ENCODE results near the gene CBFA2T3. TPM values are rescaled to one million over a fixed set of nuclear protein-coding genes. Genes with fewer than 3 reads are reported as not detected.

CBFA2T3 gene
- total RNA-seq, 4 donors from 2014 or later: 0.95 to 7.3 (median 3.3) TPM

DNA sequence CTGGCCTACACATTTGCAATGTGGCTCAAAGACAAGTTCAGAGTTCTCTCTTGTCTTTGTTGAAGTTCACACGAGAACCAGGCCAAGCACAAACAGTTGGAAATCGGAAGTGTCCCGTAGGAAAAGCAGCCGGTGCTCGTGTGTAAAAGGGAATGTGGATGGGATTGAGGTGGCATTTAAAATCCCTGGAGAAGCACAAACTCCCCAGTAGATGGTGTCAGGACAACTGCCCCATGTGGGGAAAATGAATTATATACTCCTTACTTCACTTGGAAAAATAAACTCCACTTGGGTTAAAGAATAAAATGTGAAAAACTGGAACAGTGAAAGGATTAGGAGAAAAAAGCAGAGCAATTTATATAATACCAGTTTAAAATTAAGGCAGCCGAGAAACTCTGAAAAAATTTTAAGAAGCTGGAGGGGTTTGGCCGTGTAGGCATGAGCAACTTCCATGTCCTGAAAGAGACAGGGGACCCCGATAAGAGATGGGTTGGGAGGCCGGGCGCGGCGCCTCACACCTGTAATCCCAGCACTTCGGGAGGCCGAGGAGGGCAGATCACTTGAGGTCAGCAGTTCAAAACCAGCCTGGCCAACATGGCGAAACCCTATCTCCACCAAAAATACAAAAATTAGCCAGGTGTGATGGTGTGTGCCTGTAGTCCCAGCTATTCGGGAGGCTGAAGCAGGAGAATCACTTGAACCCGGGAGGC lies 28.1 kb downstream of the CBFA2T3 start:
- no peaks in the 10 kb centered on the region for H3K36me3 ChIP-seq
- H3K4me1 ChIP-seq: no peaks in the 10 kb centered on the region
- no peak for ATAC-seq
- no peak overlapping the region for H3K27ac ChIP-seq
- peaks cover 0 to 8% (median 3%) of the 10 kb centered on the region in 3 donors for H3K27me3 ChIP-seq
- intact Hi-C loops (cut with DNase I; ENCODE audit: low total_unique reads) (no loop called here), in situ Hi-C loops (cut with MboI; ENCODE audit: low sequenced_read_pairs in 4 of 4) (no loop called here)
- no peak for TF ChIP-seq POLR2A (IDR thresholded peaks at IDR 0.05)
- TF ChIP-seq, protein P1, sequence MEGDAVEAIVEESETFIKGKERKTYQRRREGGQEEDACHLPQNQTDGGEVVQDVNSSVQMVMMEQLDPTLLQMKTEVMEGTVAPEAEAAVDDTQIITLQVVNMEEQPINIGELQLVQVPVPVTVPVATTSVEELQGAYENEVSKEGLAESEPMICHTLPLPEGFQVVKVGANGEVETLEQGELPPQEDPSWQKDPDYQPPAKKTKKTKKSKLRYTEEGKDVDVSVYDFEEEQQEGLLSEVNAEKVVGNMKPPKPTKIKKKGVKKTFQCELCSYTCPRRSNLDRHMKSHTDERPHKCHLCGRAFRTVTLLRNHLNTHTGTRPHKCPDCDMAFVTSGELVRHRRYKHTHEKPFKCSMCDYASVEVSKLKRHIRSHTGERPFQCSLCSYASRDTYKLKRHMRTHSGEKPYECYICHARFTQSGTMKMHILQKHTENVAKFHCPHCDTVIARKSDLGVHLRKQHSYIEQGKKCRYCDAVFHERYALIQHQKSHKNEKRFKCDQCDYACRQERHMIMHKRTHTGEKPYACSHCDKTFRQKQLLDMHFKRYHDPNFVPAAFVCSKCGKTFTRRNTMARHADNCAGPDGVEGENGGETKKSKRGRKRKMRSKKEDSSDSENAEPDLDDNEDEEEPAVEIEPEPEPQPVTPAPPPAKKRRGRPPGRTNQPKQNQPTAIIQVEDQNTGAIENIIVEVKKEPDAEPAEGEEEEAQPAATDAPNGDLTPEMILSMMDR (IDR thresholded peaks at IDR 0.05 in 4 of 5, conservative IDR thresholded peaks at IDR 0.05 in 1 of 5): no peak
- DNase-seq: no peak
- no peaks in the 10 kb centered on the region for H3K9me3 ChIP-seq
- no peak overlapping the region for H3K4me3 ChIP-seq

DNA sequence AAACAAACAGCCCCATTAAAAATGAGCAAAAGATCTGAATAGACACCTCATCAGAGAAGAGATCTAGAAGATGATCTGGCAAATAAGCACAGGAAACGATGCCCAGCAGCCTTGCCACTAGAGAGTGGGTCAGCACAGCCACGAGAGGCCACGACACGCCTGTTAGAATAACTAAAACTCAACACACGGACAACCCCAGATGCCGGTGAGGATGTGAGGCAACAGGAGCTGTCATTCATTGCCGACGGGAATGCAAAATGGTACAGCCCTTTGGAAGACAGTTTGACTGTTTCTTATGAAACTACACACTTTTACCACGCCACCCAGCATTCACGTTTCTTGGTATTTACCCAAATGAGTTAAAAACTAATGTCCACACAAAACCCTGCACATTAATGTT lies 31.5 kb downstream of the CBFA2T3 start:
- Histone ChIP-seq H3K27ac (no peak overlapping the region), H3K4me1 (peaks cover 0 to 6% of the 10 kb centered on the region in 2 donors), H3K9me3 (no peaks in the 10 kb centered on the region), H3K4me3 (no peak overlapping the region), H3K36me3 (no peaks in the 10 kb centered on the region), H3K27me3 (peaks cover 4 to 16% (median 11%) of the 10 kb centered on the region in 3 donors)
- DNase-seq (no peak), ATAC-seq (no peak)
- in situ Hi-C loops (cut with MboI; ENCODE audit: low sequenced_read_pairs in 4 of 4) (no loop called here), intact Hi-C loops (cut with DNase I; ENCODE audit: low total_unique reads) (no loop called here)
- TF ChIP-seq POLR2A (IDR thresholded peaks at IDR 0.05): no peak
- TF ChIP-seq, protein P1 (IDR thresholded peaks at IDR 0.05 in 4 of 5, conservative IDR thresholded peaks at IDR 0.05 in 1 of 5): no peak

DNA sequence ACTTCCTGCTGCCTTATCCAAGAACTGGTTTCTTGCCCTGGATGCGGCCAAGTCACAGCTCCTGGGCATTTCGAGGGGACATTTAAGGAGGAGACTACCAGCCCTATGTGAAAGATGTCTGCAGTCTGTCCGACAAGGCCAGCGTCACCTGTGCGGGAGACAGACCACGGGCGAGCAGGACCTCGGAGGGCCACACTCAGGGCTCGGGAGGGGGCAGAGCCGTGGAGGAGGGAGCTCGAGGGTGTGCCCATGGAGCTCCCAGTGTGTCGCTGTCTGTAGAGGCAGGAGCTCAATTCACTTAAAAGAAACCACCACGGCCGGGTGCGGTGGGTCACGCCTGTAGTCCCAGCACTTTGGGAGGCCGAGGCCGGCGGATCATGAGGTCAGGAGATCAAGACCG lies 33.3 kb downstream of the CBFA2T3 start:
- Histone ChIP-seq H3K4me1 (peaks cover 7 to 14% of the 10 kb centered on the region in 2 donors), H3K27ac (no peak overlapping the region), H3K9me3 (no peaks in the 10 kb centered on the region), H3K4me3 (no peak overlapping the region), H3K27me3 (peaks cover 7 to 30% (median 25%) of the 10 kb centered on the region in 3 donors), H3K36me3 (no peaks in the 10 kb centered on the region)
- ATAC-seq (no peak), DNase-seq (no peak)
- in situ Hi-C loops (cut with MboI; ENCODE audit: low sequenced_read_pairs in 4 of 4): no loop called here
- intact Hi-C loops (cut with DNase I; ENCODE audit: low total_unique reads): loop anchor here (5.0 kb wide), 1 partner anchor 56 kb away; no protein-coding TSS in a partner anchor
- TF ChIP-seq, protein P1 (IDR thresholded peaks at IDR 0.05 in 4 of 5, conservative IDR thresholded peaks at IDR 0.05 in 1 of 5): no peak
- TF ChIP-seq POLR2A (IDR thresholded peaks at IDR 0.05): no peak

DNA sequence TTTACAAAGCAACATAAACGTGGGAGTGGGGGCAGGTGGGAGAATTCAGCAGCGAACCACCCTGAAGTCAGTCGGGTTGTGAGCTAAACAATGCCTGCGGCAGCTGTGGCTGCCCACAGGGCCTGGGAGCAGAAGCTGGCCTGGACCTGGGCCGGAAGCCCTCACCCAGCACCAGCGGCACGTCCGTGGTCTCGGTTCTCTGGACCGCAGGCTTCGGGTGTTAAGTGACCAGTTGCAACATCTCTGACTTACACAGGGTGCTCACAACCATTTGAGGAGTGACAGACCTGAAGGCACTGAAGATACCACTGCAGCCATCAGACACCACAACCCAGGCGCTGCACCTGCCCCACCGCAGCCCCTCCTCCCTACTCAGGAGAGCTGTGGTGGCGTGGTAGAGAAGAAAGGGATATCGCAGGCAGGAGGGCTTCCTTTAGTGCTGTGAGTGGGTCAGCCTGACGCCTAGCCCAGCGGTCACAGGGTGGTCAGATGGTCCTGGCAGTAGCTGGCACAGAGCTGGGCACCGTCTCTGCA lies 33.8 kb downstream of the CBFA2T3 start:
- H3K27ac ChIP-seq: no peak overlapping the region
- H3K27me3 ChIP-seq: peaks cover 10 to 32% (median 25%) of the 10 kb centered on the region in 3 donors
- H3K9me3 ChIP-seq: no peaks in the 10 kb centered on the region
- no peak overlapping the region for H3K4me3 ChIP-seq
- DNase-seq (no peak), ATAC-seq (no peak)
- H3K4me1 ChIP-seq: peaks cover 11 to 14% of the 10 kb centered on the region in 2 donors
- no peaks in the 10 kb centered on the region for H3K36me3 ChIP-seq
- in situ Hi-C loops (cut with MboI; ENCODE audit: low sequenced_read_pairs in 4 of 4): no loop called here
- no peak for TF ChIP-seq POLR2A (IDR thresholded peaks at IDR 0.05)
- TF ChIP-seq, protein P1 (IDR thresholded peaks at IDR 0.05 in 4 of 5, conservative IDR thresholded peaks at IDR 0.05 in 1 of 5): no peak
- intact Hi-C loops (cut with DNase I; ENCODE audit: low total_unique reads): loop anchor here (5.0 kb wide), 1 partner anchor 56 kb away; no protein-coding TSS in a partner anchor
